ENCODE data around the gene ITGB3.

Gene ITGB3

GRCh38 chr17:47301161-47301560 lies 47.5 kb downstream of the ITGB3 start:
- H3K4me3 ChIP-seq (ENCODE audit: low read length), result no peak overlapping the region
- DNase-seq (ENCODE audit: low read depth), result no peak
- no peak for TF ChIP-seq CTCF (conservative IDR thresholded peaks at IDR 0.05; ENCODE audit: low read depth, low read length)

DNA sequence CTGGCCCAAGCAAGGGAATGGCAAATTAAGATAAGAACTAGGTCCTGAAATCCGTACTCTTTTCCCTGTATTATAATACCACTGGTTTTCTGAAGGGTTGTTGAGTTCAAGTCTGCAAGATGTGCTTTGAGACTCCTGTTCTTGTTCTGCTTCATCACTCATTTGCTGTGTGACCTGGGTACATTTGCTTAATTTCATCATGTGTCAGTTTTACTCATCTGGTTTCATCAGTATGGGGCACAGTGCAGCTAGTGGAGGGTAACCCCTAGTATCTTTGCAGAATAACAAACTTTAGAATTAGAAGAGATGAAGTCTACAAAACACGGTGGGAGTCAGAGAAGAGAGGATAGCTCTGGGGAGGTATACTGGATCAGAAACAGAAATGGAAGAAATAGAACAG lies 48.2 kb downstream of the ITGB3 start:
- H3K4me3 ChIP-seq (ENCODE audit: low read length), result no peak overlapping the region
- no peak for DNase-seq (ENCODE audit: low read depth)
- TF ChIP-seq CTCF (conservative IDR thresholded peaks at IDR 0.05; ENCODE audit: low read depth, low read length), result no peak

DNA sequence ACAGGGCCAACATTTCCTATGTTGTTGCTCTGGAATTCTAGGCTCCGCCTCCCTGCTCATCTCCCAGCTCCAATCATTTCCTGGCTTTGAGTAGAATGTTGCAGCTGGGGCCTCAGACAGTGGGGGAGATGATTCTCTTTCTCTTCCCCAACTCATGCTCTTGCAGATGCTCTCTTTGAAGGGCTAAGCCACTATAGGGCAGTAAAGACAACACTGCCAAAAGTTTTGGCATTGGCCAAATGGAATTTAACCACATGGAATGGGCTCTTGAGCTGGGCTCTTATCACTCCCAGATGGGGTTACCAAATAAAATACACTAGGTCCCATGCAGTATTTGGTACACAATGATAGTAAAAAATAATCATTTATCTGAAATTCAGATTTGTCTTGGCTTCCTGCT lies 50.6 kb downstream of the ITGB3 start:
- DNase-seq (ENCODE audit: low read depth), result no peak
- no peak for TF ChIP-seq CTCF (conservative IDR thresholded peaks at IDR 0.05; ENCODE audit: low read depth, low read length)
- no peak overlapping the region for H3K4me3 ChIP-seq (ENCODE audit: low read length)

DNA sequence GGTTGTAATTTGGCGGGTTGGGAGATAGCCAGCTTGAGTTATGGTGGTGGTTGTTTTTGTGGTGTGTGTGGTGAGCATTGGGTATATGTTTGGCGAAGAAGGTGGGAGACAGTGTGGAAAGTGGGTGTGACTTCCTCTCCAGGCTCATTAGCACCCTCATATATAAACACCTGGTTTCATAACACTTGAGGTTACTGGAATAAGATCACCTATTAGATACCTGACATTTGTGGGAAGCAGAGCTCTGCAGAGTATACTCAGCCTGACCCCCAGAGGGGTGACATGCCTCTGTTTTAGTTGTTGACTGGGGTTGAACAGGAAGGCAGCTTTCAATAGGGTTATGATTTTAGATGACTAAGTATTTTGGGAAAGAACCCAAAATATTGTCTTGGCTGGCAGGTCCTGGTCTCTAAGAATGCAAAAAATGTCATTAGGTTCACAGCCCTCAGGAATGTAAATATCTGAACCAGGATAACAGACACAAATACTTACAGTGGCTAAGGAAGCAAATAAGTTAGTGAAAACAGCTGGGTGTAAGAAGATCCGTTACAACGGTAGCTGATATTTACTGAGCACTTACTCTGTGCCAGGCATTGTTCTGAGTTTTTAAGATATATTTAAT lies 51.8 kb downstream of the ITGB3 start:
- H3K4me3 ChIP-seq (ENCODE audit: low read length), result no peak overlapping the region
- peak; percentile 81 for DNase-seq (ENCODE audit: low read depth)
- TF ChIP-seq CTCF (conservative IDR thresholded peaks at IDR 0.05; ENCODE audit: low read depth, low read length), result no peak

- no peak for TF ChIP-seq CTCF (conservative IDR thresholded peaks at IDR 0.05; ENCODE audit: low read depth, low read length)
- no peak overlapping the region for H3K4me3 ChIP-seq (ENCODE audit: low read length)
- DNase-seq (ENCODE audit: low read depth), result no peak
Measured at GRCh38 chr17:47310186-47310733, 56.6 kb downstream of the ITGB3 start.

GRCh38 chr17:47311420-47311819 lies 57.8 kb downstream of the ITGB3 start:
- no peak for DNase-seq (ENCODE audit: low read depth)
- no peak for TF ChIP-seq CTCF (conservative IDR thresholded peaks at IDR 0.05; ENCODE audit: low read depth, low read length)
- H3K4me3 ChIP-seq (ENCODE audit: low read length), result no peak overlapping the region
